A549 (cell line): Measurements from ENCODE around the gene VAPB. TPM values are rescaled to one million over a fixed set of nuclear protein-coding genes. Genes with fewer than 3 reads are reported as not detected.

Experiments used
- ATAC-seq, 2 experiments: fragments of 200-7000 bp in 1 of 2; fragments of >200 bp in 1 of 2; cut with Nextera tagmentation in 1 of 2; cut with Tn5 transposase in 1 of 2; 3 replicates each; pipeline versions ENCODE4 v1.8.0 to v1.9.1; 2018 to 2020; ENCODE audit warnings: mild to moderate bottlenecking in 1 of 2, moderate library complexity in 1 of 2
- CTCF ChIA-PET: fragments of 300-600 bp; sonication (Branson Sonifier 250); formaldehyde crosslinking; extraction: SDS; loops from one replicate; lab custom pipeline; 2021; ENCODE audit warnings: antibody characterized with exemption, inconsistent platforms; lab: Yijun Ruan, JAX
- POLR2A ChIA-PET: fragments of 350-600 bp; formaldehyde crosslinking; extraction: SDS; loops from one replicate; lab custom pipeline; 2021; ENCODE audit warnings: antibody characterized with exemption, inconsistent platforms; lab: Yijun Ruan, JAX
- DNase-seq, 2 experiments: peaks; one replicate each; pipeline versions ENCODE4 v3.0.0 to v3.0.0-alpha.2; 2011 to 2016; ENCODE audit warnings: low read depth in 1 of 2, low spot score in 1 of 2
- FAIRE-seq: peaks from 2 replicates; lab custom pipeline; 2011; peaks lifted over from hg19 to GRCh38; lab: Jason Lieb, UNC
- H3K27ac ChIP-seq, 2 experiments: fragments of >200 bp; sonication (Bioruptor Twin); formaldehyde crosslinking; 3 replicates each; pipeline ENCODE4 v1.5.1; 2016 to 2017
- H3K4me1 ChIP-seq: fragments of >200 bp; sonication (Bioruptor Twin); formaldehyde crosslinking; 3 replicates; pipeline ENCODE4 v1.6.1; 2016
- H3K4me2 ChIP-seq: fragments of >200 bp; sonication (Bioruptor Twin); formaldehyde crosslinking; 3 replicates; pipeline ENCODE4 v1.6.1; 2016
- H3K4me3 ChIP-seq: fragments of >200 bp; sonication (Bioruptor Twin); formaldehyde crosslinking; 3 replicates; pipeline ENCODE4 v1.5.1; 2016
- H3K9me3 ChIP-seq: fragments of >200 bp; sonication (Bioruptor Twin); formaldehyde crosslinking; 3 replicates; pipeline ENCODE4 v1.6.1; 2016
- BCL3 ChIP-seq: fragments of >200 bp; sonication (Bioruptor Twin); formaldehyde crosslinking; IDR thresholded peaks from 3 replicates; pipeline ENCODE4 v1.6.1; 2016
- CHD2 ChIP-seq: fragments of 150-350 bp; IDR thresholded peaks from 2 replicates; pipeline ENCODE4 v1.6.1; 2014; ENCODE audit warnings: low read length; ENCODE audit not compliant: partially characterized antibody
- E2F6 ChIP-seq: IDR thresholded peaks from 2 replicates; pipeline ENCODE4 v1.6.1; 2012; ENCODE audit warnings: low read depth, borderline replicate concordance
- EHF ChIP-seq: fragments of 250-450 bp; sonication (Bioruptor Pico); IDR thresholded peaks from 2 replicates; pipeline ENCODE4 v1.5.0; 2020; ENCODE audit warnings: mild to moderate bottlenecking
- EHMT2 ChIP-seq: fragments of 200-600 bp; sonication (generic); IDR thresholded peaks from 2 replicates; pipeline ENCODE4 v1.6.1; 2016; ENCODE audit warnings: antibody characterized with exemption, low read depth, mild to moderate bottlenecking, moderate library complexity
- EP300 ChIP-seq, 2 experiments: fragments of >200 bp; sonication (Bioruptor Twin); formaldehyde crosslinking; IDR thresholded peaks; 2 replicates in 1 of 2; 3 replicates in 1 of 2; pipeline ENCODE4 v1.6.1; 2016 to 2017
- ESRRA ChIP-seq: fragments of 150-350 bp; IDR thresholded peaks from 2 replicates; pipeline ENCODE4 v1.6.1; 2014; ENCODE audit warnings: mild to moderate bottlenecking, low read length, borderline replicate concordance
- FOSL2 ChIP-seq, 2 experiments: fragments of 450-650 bp in 1 of 2; fragments of >200 bp in 1 of 2; sonication (Bioruptor Twin) in 1 of 2; formaldehyde crosslinking; IDR thresholded peaks; 2 replicates each; pipeline versions ENCODE4 v1.5.0 to v1.6.1; 2016 to 2020; ENCODE audit warnings: mild to moderate bottlenecking in 1 of 2, moderate library complexity in 1 of 2
- HDAC2 ChIP-seq: fragments of 200-600 bp; sonication (generic); IDR thresholded peaks from 2 replicates; pipeline ENCODE4 v1.6.1; 2016
- HOXB13 ChIP-seq: fragments of 250-450 bp; sonication (Bioruptor Pico); IDR thresholded peaks from 2 replicates; pipeline ENCODE4 v1.5.0; 2020; ENCODE audit warnings: low read depth, mild to moderate bottlenecking, moderate library complexity
- HOXB5 ChIP-seq: fragments of 250-450 bp; sonication (Bioruptor Pico); IDR thresholded peaks from 2 replicates; pipeline ENCODE4 v1.5.0; 2020; ENCODE audit warnings: mild to moderate bottlenecking, moderate library complexity
- KDM1A ChIP-seq: fragments of 200-600 bp; sonication (generic); IDR thresholded peaks from 2 replicates; pipeline ENCODE4 v1.6.1; 2016; ENCODE audit warnings: low read depth, mild to moderate bottlenecking
- MAZ ChIP-seq: fragments of 150-350 bp; IDR thresholded peaks from 2 replicates; pipeline ENCODE4 v1.6.1; 2014; ENCODE audit warnings: antibody characterized with exemption, low read depth, low read length, borderline replicate concordance
- NR3C1 ChIP-seq: fragments of >200 bp; sonication (Bioruptor Twin); formaldehyde crosslinking; IDR thresholded peaks from 3 replicates; pipeline ENCODE4 v1.6.1; 2017
- POLR2A ChIP-seq: IDR thresholded peaks from 2 replicates; pipeline ENCODE4 v1.6.1; 2012; ENCODE audit warnings: mild to moderate bottlenecking, low read length
- RAD21 ChIP-seq, 2 experiments: fragments of >200 bp in 1 of 2; sonication (Bioruptor Twin) in 1 of 2; formaldehyde crosslinking in 1 of 2; IDR thresholded peaks in 1 of 2; conservative IDR thresholded peaks in 1 of 2; 2 replicates in 1 of 2; 3 replicates in 1 of 2; pipeline ENCODE4 v1.6.1; 2012 to 2018; ENCODE audit warnings: inconsistent platforms in 1 of 2
- RARB ChIP-seq: fragments of 250-450 bp; sonication (Bioruptor Pico); IDR thresholded peaks from 2 replicates; pipeline ENCODE4 v1.8.0; 2021; ENCODE audit warnings: mild to moderate bottlenecking, moderate library complexity
- RCOR1 ChIP-seq: fragments of 150-350 bp; IDR thresholded peaks from 2 replicates; pipeline ENCODE4 v1.6.1; 2014; ENCODE audit warnings: antibody characterized with exemption, low read length, low read depth
- SMC3 ChIP-seq: fragments of >200 bp; sonication (Bioruptor Twin); formaldehyde crosslinking; IDR thresholded peaks from 3 replicates; pipeline ENCODE4 v1.6.1; 2018; ENCODE audit warnings: inconsistent platforms
- TP53 ChIP-seq: fragments of 250-450 bp; sonication (Bioruptor Pico); IDR thresholded peaks from 2 replicates; pipeline ENCODE4 v1.5.0; 2021; ENCODE audit warnings: mild to moderate bottlenecking, moderate library complexity
- USF2 ChIP-seq: fragments of 450-650 bp; IDR thresholded peaks from 2 replicates; pipeline ENCODE4 v1.6.1; 2014; ENCODE audit warnings: antibody characterized with exemption
- ZC3H11A ChIP-seq: fragments of 450-650 bp; IDR thresholded peaks from 2 replicates; pipeline ENCODE4 v1.6.1; 2014; ENCODE audit warnings: antibody characterized with exemption, mild to moderate bottlenecking
- WGBS: methylation state at CpG from one replicate; pipeline ENCODE4 v1.1.6; 2017; ENCODE audit errors: missing lambda C conversion rate; 5-methylcytosine and 5-hydroxymethylcytosine counted together
- polyA plus RNA-seq, 4 experiments: library from polyadenylated mRNA; depleted of rRNA in 3 of 4; stranded (reverse); fragments of >200 nt; fragmentation: RNase III in 1 of 4; extraction: RNeasy Plus Mini Kit Qiagen cat#74134 plus additional on column Dnase treatment in 1 of 4; gene quantifications; 2 replicates in 3 of 4; 3 replicates in 1 of 4; pipeline ENCODE4 v1.2.3, GENCODE V29; 2011 to 2017
- TF ChIP-seq, protein P1 (sequence below): fragments of >200 bp; sonication (Bioruptor Twin); formaldehyde crosslinking; IDR thresholded peaks from 3 replicates; pipeline ENCODE4 v1.5.1; 2016

VAPB gene
- polyA plus RNA-seq, 2 of the 4 experiments (the other 2 are of a cell fraction) = 43.8 to 44.0 TPM

- Histone ChIP-seq H3K9me3 (no peaks in the 10 kb centered on the region), H3K4me3 (no peak overlapping the region), H3K4me1 (no peaks in the 10 kb centered on the region), H3K4me2 (no peak overlapping the region), H3K27ac (no peak overlapping the region)
- ATAC-seq (peak; percentile 93 to 94), DNase-seq (peak; percentile 48 to 62), FAIRE-seq (no peak)
- ChIA-PET CTCF (interaction anchor here (0.5 to 4.5 kb wide), 43 partner anchors 9 to 1206 kb away, joined by 3 to 42 read pairs (median 4); partner anchors contain the start of gene STX16), POLR2A (no interaction called here)
- TF ChIP-seq ZC3H11A (no peak), EHF (CRISPR knock-in tag) (no peak), RCOR1 (no peak), MAZ (no peak), HDAC2 (no peak), BCL3 (no peak), RAD21 (conservative IDR thresholded peaks at IDR 0.05 in 1 of 2, IDR thresholded peaks at IDR 0.05 in 1 of 2) (peak; percentile 83 to 88), HOXB5 (CRISPR knock-in tag) (no peak), HOXB13 (CRISPR knock-in tag) (no peak), CHD2 (no peak), KDM1A (no peak), RARB (CRISPR knock-in tag) (no peak), ESRRA (no peak), SMC3 (peak; percentile 83), FOSL2 (IDR thresholded peaks at IDR 0.05) (no peak), FOSL2 (CRISPR knock-in tag; IDR thresholded peaks at IDR 0.05) (no peak), USF2 (no peak), EP300 (IDR thresholded peaks at IDR 0.05) (no peak), TP53 (CRISPR knock-in tag) (no peak), E2F6 (no peak), POLR2A (no peak), NR3C1 (no peak)
- TF ChIP-seq, protein P1, sequence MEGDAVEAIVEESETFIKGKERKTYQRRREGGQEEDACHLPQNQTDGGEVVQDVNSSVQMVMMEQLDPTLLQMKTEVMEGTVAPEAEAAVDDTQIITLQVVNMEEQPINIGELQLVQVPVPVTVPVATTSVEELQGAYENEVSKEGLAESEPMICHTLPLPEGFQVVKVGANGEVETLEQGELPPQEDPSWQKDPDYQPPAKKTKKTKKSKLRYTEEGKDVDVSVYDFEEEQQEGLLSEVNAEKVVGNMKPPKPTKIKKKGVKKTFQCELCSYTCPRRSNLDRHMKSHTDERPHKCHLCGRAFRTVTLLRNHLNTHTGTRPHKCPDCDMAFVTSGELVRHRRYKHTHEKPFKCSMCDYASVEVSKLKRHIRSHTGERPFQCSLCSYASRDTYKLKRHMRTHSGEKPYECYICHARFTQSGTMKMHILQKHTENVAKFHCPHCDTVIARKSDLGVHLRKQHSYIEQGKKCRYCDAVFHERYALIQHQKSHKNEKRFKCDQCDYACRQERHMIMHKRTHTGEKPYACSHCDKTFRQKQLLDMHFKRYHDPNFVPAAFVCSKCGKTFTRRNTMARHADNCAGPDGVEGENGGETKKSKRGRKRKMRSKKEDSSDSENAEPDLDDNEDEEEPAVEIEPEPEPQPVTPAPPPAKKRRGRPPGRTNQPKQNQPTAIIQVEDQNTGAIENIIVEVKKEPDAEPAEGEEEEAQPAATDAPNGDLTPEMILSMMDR = peak; percentile 74
- 69% methylated on average over 10 of the region's 10 CpGs for WGBS
These were observed 58.7 kb downstream of the VAPB start for GRCh38 chr20:58447511-58448391.

GRCh38 chr20:58448958-58449357, 59.9 kb downstream of the VAPB start:
- FAIRE-seq = no peak
- no peak for DNase-seq
- Histone ChIP-seq H3K4me3 (no peak overlapping the region), H3K27ac (no peak overlapping the region), H3K4me2 (no peak overlapping the region), H3K4me1 (no peaks in the 10 kb centered on the region), H3K9me3 (peaks cover under 1% of the 10 kb centered on the region; the same call in 1 of the 3 replicates)
- TF ChIP-seq EHMT2 = no peak
- ChIA-PET POLR2A (no interaction called here), CTCF (interaction anchor here (1.1 to 4.5 kb wide), 13 partner anchors 10 to 390 kb away, joined by 3 to 42 read pairs (median 10); no protein-coding TSS in a partner anchor)
- no peak for ATAC-seq
- 94% methylated on average over 4 of the region's 4 CpGs for WGBS
